BLaER1 treated with 17β-estradiol and CSF1 and Interleukin-3, amounts not matched to agents 10 nM and 100 nM (cell line): Measurements from ENCODE around the gene KCNJ11.

Source experiments
- H3K27ac ChIP-seq, 11 experiments: shearing (Covaris generic); formaldehyde crosslinking; 2 replicates each; pipeline ENCODE4 v1.8.1; 2022
- H3K27me3 ChIP-seq, 11 experiments: shearing (Covaris generic); formaldehyde crosslinking; 2 replicates each; pipeline ENCODE4 v1.8.1; 2022
- H3K36me3 ChIP-seq, 11 experiments: shearing (Covaris generic); formaldehyde crosslinking; 2 replicates each; pipeline ENCODE4 v1.8.1; 2022
- H3K4me1 ChIP-seq, 10 experiments: shearing (Covaris generic); formaldehyde crosslinking; 2 replicates each; pipeline ENCODE4 v1.8.1; 2022
- H3K4me2 ChIP-seq, 11 experiments: shearing (Covaris generic); formaldehyde crosslinking; 2 replicates each; pipeline ENCODE4 v1.8.1; 2022
- H3K4me3 ChIP-seq, 10 experiments: shearing (Covaris generic); formaldehyde crosslinking; 2 replicates each; pipeline ENCODE4 v1.8.1; 2022
- H3K9ac ChIP-seq, 11 experiments: shearing (Covaris generic); formaldehyde crosslinking; 2 replicates each; pipeline ENCODE4 v1.8.1; 2022
- H3K9me3 ChIP-seq, 11 experiments: shearing (Covaris generic); formaldehyde crosslinking; replicated peaks in 1 of 11; 2 replicates each; pipeline ENCODE4 v1.8.1; 2022
- H4K20me1 ChIP-seq, 11 experiments: shearing (Covaris generic); formaldehyde crosslinking; 2 replicates each; pipeline ENCODE4 v1.8.1; 2022
- Cebpa-rat ChIP-seq, 11 experiments: shearing (Covaris generic); IDR thresholded peaks; 2 replicates each; pipeline ENCODE4 v1.8.1; 2022

KCNJ11 gene

GRCh38 chr11:17405232-17406005 is 17.0 kb upstream of the KCNJ11 start:
- Histone ChIP-seq H3K36me3 (no peaks in the 10 kb centered on the region), H3K27me3 (no peaks in the 10 kb centered on the region), H4K20me1 (no peaks in the 10 kb centered on the region), H3K4me1 (peaks cover 24 to 76% (median 67%) of the 10 kb centered on the region in 10 experiments), H3K9me3 (no peaks in the 10 kb centered on the region), H3K4me2 (peak overlapping the region; percentile 65 to 92 (median 83)), H3K27ac (peak overlapping the region in 10 of 11 experiments; percentile 54 to 81 (median 72); a peak in 20 of 22 replicates), H3K9ac (peak overlapping the region in 10 of 11 experiments; percentile 27 to 69 (median 60); a peak in 17 of 22 replicates), H3K4me3 (peak overlapping the region in 4 of 10 experiments; percentile 18 to 37 (median 24); a peak in 5 of 20 replicates)
- no peak for TF ChIP-seq Cebpa-rat (IDR thresholded peaks at IDR 0.05)

DNA sequence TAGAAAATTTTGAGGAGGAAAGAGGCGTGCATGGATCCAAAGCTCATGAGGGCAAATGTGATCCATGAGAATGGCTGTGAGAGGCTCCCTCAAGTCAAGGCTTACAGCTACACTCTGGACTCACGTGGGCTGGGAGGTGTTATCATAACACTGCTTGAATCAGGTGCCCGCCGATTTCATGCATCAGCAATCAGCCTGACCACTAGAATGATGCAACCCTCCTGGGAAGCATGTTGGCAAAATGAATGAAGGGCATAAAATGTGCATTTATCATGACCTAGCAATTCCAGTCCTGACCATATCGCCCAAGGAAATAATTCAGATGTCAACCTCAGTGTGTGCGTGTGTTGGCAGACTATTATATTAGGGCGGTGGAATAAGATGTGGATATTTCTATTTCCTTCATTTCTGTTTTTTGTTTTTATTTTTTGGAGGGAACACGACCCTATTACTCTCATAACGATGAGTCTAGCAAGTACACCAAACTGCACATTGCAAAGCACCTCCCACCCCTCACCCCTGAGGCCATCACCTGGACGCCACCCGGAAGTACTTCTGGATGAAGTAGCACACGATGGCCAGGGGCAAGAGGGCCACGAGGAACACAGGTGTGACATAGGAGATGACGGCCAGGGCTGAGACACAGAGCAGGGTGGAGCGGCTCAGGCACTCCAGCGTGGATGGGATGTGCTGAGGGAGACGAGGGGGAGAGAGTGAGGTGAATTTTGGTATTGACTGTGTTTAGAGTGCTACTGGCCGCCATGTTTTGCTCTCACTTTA is 15.7 kb upstream of the KCNJ11 start:
- no peaks in the 10 kb centered on the region for H3K27me3 ChIP-seq
- peak overlapping the region in 7 of 11 experiments; percentile 63 to 80 (median 71); a peak in 13 of 22 replicates for H3K27ac ChIP-seq
- H3K9me3 ChIP-seq: no peaks in the 10 kb centered on the region
- H4K20me1 ChIP-seq: no peaks in the 10 kb centered on the region
- H3K36me3 ChIP-seq: no peaks in the 10 kb centered on the region
- peak in 3 of 11 experiments; percentile 32 to 66 (median 61); a peak in 6 of 22 replicates for TF ChIP-seq Cebpa-rat (IDR thresholded peaks at IDR 0.05)
- peak overlapping the region; percentile 65 to 92 (median 83); a peak in 20 of 22 replicates for H3K4me2 ChIP-seq
- no peak overlapping the region for H3K4me3 ChIP-seq
- H3K9ac ChIP-seq: no peak overlapping the region
- H3K4me1 ChIP-seq: peaks cover 29 to 81% (median 72%) of the 10 kb centered on the region in 10 experiments

GRCh38 chr11:17402486-17402885 is 14.0 kb upstream of the KCNJ11 start:
- Histone ChIP-seq H3K4me3 (no peak overlapping the region), H3K9ac (no peak overlapping the region), H3K4me1 (peaks cover 29 to 74% (median 65%) of the 10 kb centered on the region in 10 experiments), H3K4me2 (peak overlapping the region in 4 of 11 experiments; percentile 59 to 71 (median 64); a peak in 2 of 22 replicates), H4K20me1 (no peaks in the 10 kb centered on the region), H3K36me3 (no peaks in the 10 kb centered on the region), H3K27me3 (no peaks in the 10 kb centered on the region), H3K9me3 (no peaks in the 10 kb centered on the region), H3K27ac (no peak overlapping the region)
- TF ChIP-seq Cebpa-rat (IDR thresholded peaks at IDR 0.05): no peak

GRCh38 chr11:17401841-17402240 is 13.4 kb upstream of the KCNJ11 start:
- Histone ChIP-seq H3K4me1 (peaks cover 29 to 67% (median 59%) of the 10 kb centered on the region in 10 experiments), H3K4me3 (no peak overlapping the region), H3K27ac (peak overlapping the region in 2 of 11 experiments; percentile 1 to 41; a peak in 1 of 22 replicates), H3K4me2 (peak overlapping the region in 9 of 11 experiments; percentile 37 to 71 (median 59); a peak in 17 of 22 replicates), H4K20me1 (no peaks in the 10 kb centered on the region), H3K36me3 (no peaks in the 10 kb centered on the region), H3K27me3 (no peaks in the 10 kb centered on the region), H3K9me3 (no peaks in the 10 kb centered on the region), H3K9ac (no peak overlapping the region)
- no peak for TF ChIP-seq Cebpa-rat (IDR thresholded peaks at IDR 0.05)

GRCh38 chr11:17401316-17401715 is 12.9 kb upstream of the KCNJ11 start:
- no peak for TF ChIP-seq Cebpa-rat (IDR thresholded peaks at IDR 0.05)
- no peak overlapping the region for H3K4me3 ChIP-seq
- no peak overlapping the region for H3K9ac ChIP-seq
- H3K36me3 ChIP-seq: no peaks in the 10 kb centered on the region
- no peaks in the 10 kb centered on the region for H4K20me1 ChIP-seq
- no peaks in the 10 kb centered on the region for H3K27me3 ChIP-seq
- H3K4me2 ChIP-seq: peak overlapping the region in 10 of 11 experiments; percentile 32 to 71 (median 58); a peak in 19 of 22 replicates
- H3K9me3 ChIP-seq: no peaks in the 10 kb centered on the region
- H3K27ac ChIP-seq: peak overlapping the region in 6 of 11 experiments; percentile 1 to 41 (median 18); a peak in 7 of 22 replicates
- peaks cover 29 to 62% (median 54%) of the 10 kb centered on the region in 10 experiments for H3K4me1 ChIP-seq

- Histone ChIP-seq H3K9me3 (no peaks in the 10 kb centered on the region), H3K27ac (peak overlapping the region in 4 of 11 experiments; percentile 2 to 26 (median 20); a peak in 7 of 22 replicates), H3K9ac (no peak overlapping the region), H3K36me3 (no peaks in the 10 kb centered on the region), H3K27me3 (no peaks in the 10 kb centered on the region), H3K4me1 (peaks cover 19 to 51% (median 43%) of the 10 kb centered on the region in 10 experiments), H3K4me3 (no peak overlapping the region), H3K4me2 (peak overlapping the region; percentile 15 to 71 (median 58)), H4K20me1 (no peaks in the 10 kb centered on the region)
- no peak for TF ChIP-seq Cebpa-rat (IDR thresholded peaks at IDR 0.05)
These were observed 11.8 kb upstream of the KCNJ11 start for GRCh38 chr11:17400048-17400775.

DNA sequence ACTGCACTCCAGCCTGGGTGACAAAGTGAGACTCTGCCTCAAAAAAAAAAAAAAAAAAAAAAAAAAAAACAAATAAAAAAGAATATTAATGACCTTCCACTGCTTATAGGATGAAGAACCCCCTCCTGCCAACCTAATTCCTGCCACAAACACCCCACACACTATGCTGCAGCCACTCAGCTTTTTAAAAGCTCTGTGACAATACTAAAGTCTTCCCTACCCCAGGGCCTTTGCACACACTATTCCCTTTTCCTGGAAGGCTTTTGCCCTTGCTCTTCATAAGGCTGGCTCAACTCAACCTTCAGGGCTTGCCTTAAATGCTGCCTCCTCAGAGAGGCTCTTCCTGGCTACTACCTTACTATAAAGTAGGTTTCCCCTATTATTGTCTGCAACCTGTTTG is 10.8 kb upstream of the KCNJ11 start:
- TF ChIP-seq Cebpa-rat (IDR thresholded peaks at IDR 0.05): no peak
- no peaks in the 10 kb centered on the region for H4K20me1 ChIP-seq
- H3K4me2 ChIP-seq: no peak overlapping the region
- H3K9me3 ChIP-seq: no peaks in the 10 kb centered on the region
- no peak overlapping the region for H3K27ac ChIP-seq
- no peaks in the 10 kb centered on the region for H3K27me3 ChIP-seq
- H3K36me3 ChIP-seq: no peaks in the 10 kb centered on the region
- peaks cover 12 to 45% (median 33%) of the 10 kb centered on the region in 10 experiments for H3K4me1 ChIP-seq
- H3K9ac ChIP-seq: no peak overlapping the region
- H3K4me3 ChIP-seq: no peak overlapping the region

DNA sequence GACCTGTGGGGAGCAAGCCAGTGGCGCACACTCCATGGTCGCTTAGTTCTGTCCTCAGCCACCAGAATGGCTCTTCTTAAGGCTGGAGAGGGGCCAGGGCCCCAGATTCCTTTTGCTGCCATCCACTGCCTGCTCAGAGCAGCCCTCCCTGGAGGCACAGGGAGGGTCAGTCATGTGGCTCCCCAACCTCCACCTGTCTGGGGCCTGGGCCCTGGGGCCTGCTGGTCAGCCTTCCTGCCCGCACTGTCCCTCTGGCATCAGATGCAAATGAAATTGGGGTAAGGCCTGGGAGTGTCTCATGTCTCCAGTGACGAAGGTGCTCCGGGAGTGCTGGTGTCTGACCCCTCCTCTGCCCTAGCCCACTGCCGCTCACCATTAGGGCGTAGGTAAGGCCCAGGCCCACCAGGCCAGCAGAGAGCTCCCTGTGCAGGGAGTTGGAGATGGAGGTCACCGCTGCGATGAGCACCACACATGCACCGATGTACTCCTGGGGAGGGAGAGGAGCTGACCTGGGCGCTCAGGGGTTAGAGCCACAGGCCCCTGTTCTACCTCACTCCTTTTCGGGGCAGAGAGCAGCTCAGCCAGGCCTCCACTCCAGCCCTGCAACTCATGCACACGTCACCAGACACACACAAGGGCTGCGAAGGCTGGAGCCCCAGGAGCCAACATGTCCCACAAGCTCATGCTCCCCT is 9.0 kb upstream of the KCNJ11 start:
- Histone ChIP-seq H3K36me3 (no peaks in the 10 kb centered on the region), H3K4me2 (no peak overlapping the region), H3K27me3 (no peaks in the 10 kb centered on the region), H3K9ac (no peak overlapping the region), H3K9me3 (no peaks in the 10 kb centered on the region), H4K20me1 (no peaks in the 10 kb centered on the region), H3K4me3 (no peak overlapping the region), H3K27ac (no peak overlapping the region), H3K4me1 (peaks cover 12 to 38% (median 24%) of the 10 kb centered on the region in 10 experiments)
- no peak for TF ChIP-seq Cebpa-rat (IDR thresholded peaks at IDR 0.05)
